Tibial artery (tissue), 4 donors: ENCODE results near the gene TAB2.

Experiments used
- DNase-seq, 2 donors: peaks; one replicate each; pipeline ENCODE4 v3.0.0-alpha.2; 2019
- H3K27ac ChIP-seq, 2 donors: fragments of 200-600 bp; sonication (generic) in 1 of 2; 1 replicate in 1 of 2; 2 replicates in 1 of 2; pipeline ENCODE4 v1.5.1; 2018 to 2019; ENCODE audit warnings: mild to moderate bottlenecking in 1 of 2
- H3K27me3 ChIP-seq, 2 donors: fragments of 200-600 bp; sonication (generic) in 1 of 2; one replicate each; pipeline versions ENCODE4 v1.5.1 to v1.6.0; 2016 to 2019
- H3K36me3 ChIP-seq, 3 donors: fragments of 200-600 bp; sonication (generic) in 2 of 3; one replicate each; pipeline ENCODE4 v1.5.1; 2016 to 2019; ENCODE audit warnings: mild to moderate bottlenecking in 2 of 3
- H3K4me1 ChIP-seq, 4 donors: fragments of 200-600 bp; sonication (generic) in 2 of 4; 1 replicate in 3 of 4; 2 replicates in 1 of 4; pipeline ENCODE4 v1.5.1; 2016 to 2019
- H3K4me3 ChIP-seq, 2 donors: fragments of 200-600 bp; sonication (generic) in 1 of 2; 1 replicate in 1 of 2; 2 replicates in 1 of 2; pipeline ENCODE4 v1.5.1; 2018 to 2019; ENCODE audit warnings: mild to moderate bottlenecking in 2 of 2
- H3K9me3 ChIP-seq, 3 donors: fragments of 200-600 bp; sonication (generic) in 1 of 3; one replicate each; pipeline ENCODE4 v1.5.1; 2016 to 2019
- CTCF ChIP-seq, 2 experiments: fragments of 200-600 bp in 1 of 2; fragments of 450-650 bp in 1 of 2; IDR thresholded peaks; one replicate each; pipeline ENCODE4 v1.5.1; 2017 to 2019; ENCODE audit warnings: antibody characterized with exemption in 2 of 2, mild to moderate bottlenecking in 1 of 2, moderate library complexity in 1 of 2
- intact Hi-C: fragments of 100-400 bp; cut with DNase I; formaldehyde crosslinking; loops from one replicate; pipeline ENCODE4 v1.15.0; 2023; ENCODE audit warnings: low total_unique reads

The TAB2 gene

GRCh38 chr6:149448821-149449453, 131.4 kb downstream of the TAB2 start:
- no peaks in the 10 kb centered on the region for H3K36me3 ChIP-seq
- H3K4me3 ChIP-seq = no peak overlapping the region
- TF ChIP-seq CTCF (IDR thresholded peaks at IDR 0.05) = no peak
- no peak overlapping the region for H3K27ac ChIP-seq
- H3K9me3 ChIP-seq = no peaks in the 10 kb centered on the region
- peaks cover 5 to 39% (median 30%) of the 10 kb centered on the region in 4 donors for H3K4me1 ChIP-seq
- intact Hi-C loops = no loop called here
- H3K27me3 ChIP-seq = peaks cover 0 to 60% of the 10 kb centered on the region in 2 donors
- DNase-seq = peak in 1 of 2 donors; percentile 39

GRCh38 chr6:149449831-149450678, 132.5 kb downstream of the TAB2 start:
- H3K4me3 ChIP-seq = peak overlapping the region; percentile 46 to 55
- H3K27ac ChIP-seq = no peak overlapping the region
- no peaks in the 10 kb centered on the region for H3K36me3 ChIP-seq
- H3K27me3 ChIP-seq = peaks cover 0 to 57% of the 10 kb centered on the region in 2 donors
- no peaks in the 10 kb centered on the region for H3K9me3 ChIP-seq
- peaks cover 6 to 50% (median 41%) of the 10 kb centered on the region in 4 donors for H3K4me1 ChIP-seq
- intact Hi-C loops = no loop called here
- TF ChIP-seq CTCF (IDR thresholded peaks at IDR 0.05) = no peak
- DNase-seq = peak in 1 of 2 donors; percentile 42

- no peaks in the 10 kb centered on the region for H3K9me3 ChIP-seq
- no peaks in the 10 kb centered on the region for H3K36me3 ChIP-seq
- H3K4me1 ChIP-seq = peaks cover 6 to 56% (median 43%) of the 10 kb centered on the region in 4 donors
- TF ChIP-seq CTCF (IDR thresholded peaks at IDR 0.05) = no peak
- H3K27ac ChIP-seq = peak overlapping the region in 1 of 2 donors; percentile 3
- intact Hi-C loops = no loop called here
- H3K4me3 ChIP-seq = peak overlapping the region; percentile 46 to 55
- peak in 1 of 2 donors; percentile 74 for DNase-seq
- peaks cover 0 to 50% of the 10 kb centered on the region in 2 donors for H3K27me3 ChIP-seq
Measured at GRCh38 chr6:149450679-149451375, 133.3 kb downstream of the TAB2 start.

GRCh38 chr6:149451376-149452036, 134.0 kb downstream of the TAB2 start:
- Histone ChIP-seq H3K36me3 (no peaks in the 10 kb centered on the region), H3K27me3 (peaks cover 0 to 43% of the 10 kb centered on the region in 2 donors), H3K9me3 (no peaks in the 10 kb centered on the region), H3K4me1 (peaks cover 6 to 56% (median 43%) of the 10 kb centered on the region in 4 donors), H3K27ac (no peak overlapping the region), H3K4me3 (peak overlapping the region; percentile 46 to 55)
- no peak for TF ChIP-seq CTCF (IDR thresholded peaks at IDR 0.05)
- intact Hi-C loops = no loop called here
- peak in 1 of 2 donors; percentile 71 for DNase-seq
